Endothelial cell of umbilical vein (primary cell): Measurements from ENCODE around the gene MOGAT3. TPM values are rescaled to one million over a fixed set of nuclear protein-coding genes. Genes with fewer than 3 reads are reported as not detected.

Experiments used
- BruUV-seq: library from RNA; stranded (reverse); fragments of 400-500 nt; replicated peaks from 2 replicates; lab custom pipeline; 2021; lab: Mats Ljungman, UMichigan
- CTCF ChIA-PET: fragments of 300-600, 350-600 bp; sonication (Branson Sonifier 250); formaldehyde crosslinking; loops from one replicate; lab custom pipeline; 2021; ENCODE audit warnings: antibody characterized with exemption, inconsistent platforms; lab: Charles Lee
- POLR2A ChIA-PET: fragments of 300-600, 350-600 bp; sonication (Branson Sonifier 250); formaldehyde crosslinking; loops from one replicate; lab custom pipeline; 2021; ENCODE audit warnings: antibody characterized with exemption, inconsistent platforms; lab: Charles Lee
- DNase-seq: peaks from one replicate; pipeline ENCODE4 v3.0.0-alpha.2; 2011; ENCODE audit warnings: low read depth, low spot score
- FAIRE-seq: peaks from 2 replicates; lab custom pipeline; 2011; peaks lifted over from hg19 to GRCh38; lab: Jason Lieb, UNC
- H2AFZ ChIP-seq: 2 replicates; pipeline ENCODE4 v1.6.0; 2012; ENCODE audit warnings: low read depth, low read length, control low read depth, inconsistent platforms
- H3K27ac ChIP-seq: 2 replicates; pipeline ENCODE4 v1.5.1; 2011; ENCODE audit warnings: low read depth, mild to moderate bottlenecking, control low read depth, low read length, moderate library complexity; ENCODE audit not compliant: insufficient read depth
- H3K27me3 ChIP-seq, 2 experiments: 2 replicates each; pipeline versions ENCODE4 v1.6.0 to v1.6.1; 2011; ENCODE audit warnings: low read length in 2 of 2, mixed read lengths in 1 of 2; ENCODE audit not compliant: control insufficient read depth in 2 of 2, insufficient read depth in 2 of 2
- H3K36me3 ChIP-seq, 2 experiments: 2 replicates in 1 of 2; 3 replicates in 1 of 2; pipeline ENCODE4 v1.5.1; 2011; ENCODE audit warnings: low read length in 2 of 2, mild to moderate bottlenecking in 1 of 2, moderate library complexity in 1 of 2; ENCODE audit not compliant: control insufficient read depth in 2 of 2, insufficient read depth in 2 of 2; ENCODE audit errors: extremely low read depth in 1 of 2
- H3K4me1 ChIP-seq: 3 replicates; pipeline ENCODE4 v1.5.1; 2011; ENCODE audit warnings: mild to moderate bottlenecking, low read length; ENCODE audit not compliant: control insufficient read depth, insufficient read depth; ENCODE audit errors: extremely low read depth
- H3K4me2 ChIP-seq: 2 replicates; pipeline ENCODE4 v1.6.1; 2011; ENCODE audit warnings: low read length, control low read depth, mixed read lengths; ENCODE audit not compliant: insufficient read depth
- H3K4me3 ChIP-seq, 3 experiments: fragments of 200-600 bp in 1 of 3; sonication (generic), shearing (Covaris generic) in 1 of 3; replicated peaks in 1 of 3; 2 replicates each; pipeline ENCODE4 v1.5.1; 2011 to 2016; ENCODE audit warnings: control low read depth in 3 of 3, low read length in 3 of 3, mild to moderate bottlenecking in 2 of 3, inconsistent platforms in 1 of 3, low read depth in 1 of 3, moderate library complexity in 1 of 3; ENCODE audit not compliant: insufficient read depth in 1 of 3
- H3K79me2 ChIP-seq: 2 replicates; pipeline ENCODE4 v1.6.0; 2012; ENCODE audit warnings: low read length, inconsistent platforms; ENCODE audit not compliant: control insufficient read depth, insufficient read depth
- H3K9ac ChIP-seq: replicated peaks from 2 replicates; pipeline ENCODE3; 2011; ENCODE audit warnings: low read length, control low read depth; ENCODE audit not compliant: insufficient read depth; ENCODE audit errors: extremely low read depth
- H3K9me1 ChIP-seq: replicated peaks from 3 replicates; pipeline ENCODE4 v1.6.0; 2011; ENCODE audit warnings: mild to moderate bottlenecking, low read length; ENCODE audit not compliant: control insufficient read depth, insufficient read depth; ENCODE audit errors: extremely low read depth
- H3K9me3 ChIP-seq: replicated peaks from 2 replicates; pipeline ENCODE4 v1.5.1; 2012; ENCODE audit warnings: low read length, inconsistent platforms; ENCODE audit not compliant: control insufficient read depth, insufficient read depth
- H4K20me1 ChIP-seq: replicated peaks from 2 replicates; pipeline ENCODE3; 2011; ENCODE audit warnings: mild to moderate bottlenecking, low read length; ENCODE audit not compliant: control insufficient read depth, insufficient read depth; ENCODE audit errors: extremely low read depth
- EZH2 ChIP-seq: IDR thresholded peaks from 2 replicates; pipeline ENCODE4 v1.6.1; 2012; ENCODE audit warnings: borderline replicate concordance, low read depth, mild to moderate bottlenecking, moderate library complexity, low read length, inconsistent platforms; ENCODE audit not compliant: severe bottlenecking
- JUN ChIP-seq: IDR thresholded peaks from 2 replicates; pipeline ENCODE4 v1.6.1; 2011; ENCODE audit warnings: borderline replicate concordance, low read depth; ENCODE audit not compliant: insufficient read length, insufficient read depth
- MYC ChIP-seq: IDR thresholded peaks from one replicate; pipeline ENCODE4 v1.6.1; 2011; ENCODE audit warnings: mild to moderate bottlenecking, low read depth, low read length
- POLR2A ChIP-seq: IDR thresholded peaks from 2 replicates; pipeline ENCODE4 v1.6.1; 2012; ENCODE audit warnings: low read depth, mild to moderate bottlenecking, control low read depth, low read length
- POLR2AphosphoS5 ChIP-seq: IDR thresholded peaks from 2 replicates; pipeline ENCODE4 v1.6.1; 2012; ENCODE audit warnings: low read depth, mild to moderate bottlenecking, control low read depth, low read length, moderate library complexity; ENCODE audit not compliant: insufficient read depth
- dilution Hi-C: fragments of 300-500 bp; cut with MboI; formaldehyde crosslinking; loops from one replicate; pipeline ENCODE4 v1.15.0; 2019; ENCODE audit warnings: low sequenced_read_pairs; ENCODE audit not compliant: extremely low pct_ligation_motif_present
- intact Hi-C: fragments of 100-400 bp; cut with micrococcal nuclease; formaldehyde crosslinking; loops from one replicate; pipeline ENCODE4 v1.10.0; 2022
- polyA plus RNA-seq, 4 experiments: library from polyadenylated mRNA; depleted of rRNA in 3 of 4; stranded (reverse) in 3 of 4; unstranded in 1 of 4; fragments of >200 nt; gene quantifications; 2 replicates each; pipeline versions ENCODE4 v1.2.1 to v1.2.3, GENCODE V29; 2011 to 2012; ENCODE audit warnings: missing spikeins in 1 of 4
- total RNA-seq: library from RNA; stranded (reverse); gene quantifications from 2 replicates; pipeline ENCODE4 v1.2.3, GENCODE V29; 2021
- TF ChIP-seq, protein P1 (sequence below), 2 donors: IDR thresholded peaks; 1 replicate in 1 of 2; 2 replicates in 1 of 2; pipeline ENCODE4 v1.5.1; 2011; ENCODE audit warnings: low read length in 2 of 2, mild to moderate bottlenecking in 2 of 2, moderate library complexity in 2 of 2, control low read depth in 1 of 2, inconsistent platforms in 1 of 2, low read depth in 1 of 2; ENCODE audit not compliant: insufficient read depth in 1 of 2; ENCODE audit errors: extremely low read depth in 1 of 2

Gene MOGAT3
- total and polyA plus RNA-seq, 2 donors (not counting 3 experiments of a cell fraction or from before 2014, with no cell fraction given): not detected

DNA sequence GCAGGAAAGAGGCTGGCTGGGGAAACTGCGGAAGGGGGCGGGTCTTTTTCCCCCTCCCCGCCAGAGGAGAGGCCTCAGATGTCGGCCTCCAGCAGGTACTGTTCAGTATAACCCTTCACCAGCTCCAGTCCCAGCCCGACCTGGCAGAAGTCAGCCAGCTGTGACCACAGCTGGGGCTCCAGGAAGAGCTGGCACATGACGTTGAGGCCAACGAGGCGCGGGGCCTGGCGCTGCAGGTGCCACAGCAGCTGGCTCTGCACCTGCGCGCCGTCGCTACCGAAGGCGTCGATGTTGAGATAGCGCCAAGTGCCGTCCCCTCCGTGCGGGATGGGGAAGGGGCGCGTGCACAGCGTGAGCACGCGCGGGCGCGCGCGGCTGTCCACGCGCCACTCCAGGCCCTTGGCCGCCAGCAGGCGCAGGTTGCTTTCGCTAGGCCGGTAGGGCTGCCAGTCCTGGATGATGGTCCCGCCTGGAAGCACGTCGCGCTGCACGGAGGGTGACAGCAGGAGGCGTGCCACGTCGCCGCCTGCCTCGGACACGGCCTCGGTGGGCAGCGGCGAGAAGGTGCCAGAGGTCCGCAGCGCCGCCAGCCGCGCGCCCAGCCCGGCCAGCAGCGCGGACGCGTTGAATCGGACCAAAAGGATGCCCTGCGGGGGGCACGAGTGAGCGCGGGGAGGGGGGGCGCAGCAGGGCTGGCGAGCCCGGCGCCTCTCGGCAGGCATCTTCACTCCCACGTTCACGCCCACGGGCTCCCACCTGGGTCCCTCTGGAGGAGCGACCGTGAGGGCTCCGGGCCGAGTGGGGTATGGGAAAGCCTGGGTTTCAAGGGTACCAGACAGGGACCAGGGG is 28.6 kb downstream of the MOGAT3 start:
- Histone ChIP-seq H3K27me3 (peaks cover 83 to 87% of the 10 kb centered on the region in 2 experiments), H3K9me3 (no peaks in the 10 kb centered on the region), H3K9me1 (no peaks in the 10 kb centered on the region), H4K20me1 (no peaks in the 10 kb centered on the region), H3K36me3 (no peaks in the 10 kb centered on the region), H3K4me1 (no peaks in the 10 kb centered on the region), H3K9ac (no peak overlapping the region), H3K79me2 (no peaks in the 10 kb centered on the region), H3K4me3 (no peak overlapping the region), H3K27ac (no peak overlapping the region), H2AFZ (no peak overlapping the region), H3K4me2 (no peak overlapping the region)
- intact Hi-C loops: loop anchor here (10.0 kb wide), 1 partner anchor 563 kb away; no protein-coding TSS in a partner anchor
- CTCF ChIA-PET: interaction anchor here (1.0 to 3.1 kb wide), 4 partner anchors 28 to 111 kb away, joined by 6 to 49 read pairs (median 14); partner anchors contain the start of genes PLOD3 and ZNHIT1
- dilution Hi-C loops: no loop called here
- DNase-seq (no peak), FAIRE-seq (no peak)
- POLR2A ChIA-PET: no interaction called here
- no TSS peak for BruUV-seq
- no peak for TF ChIP-seq POLR2AphosphoS5
- TF ChIP-seq EZH2: peak; percentile 99

DNA sequence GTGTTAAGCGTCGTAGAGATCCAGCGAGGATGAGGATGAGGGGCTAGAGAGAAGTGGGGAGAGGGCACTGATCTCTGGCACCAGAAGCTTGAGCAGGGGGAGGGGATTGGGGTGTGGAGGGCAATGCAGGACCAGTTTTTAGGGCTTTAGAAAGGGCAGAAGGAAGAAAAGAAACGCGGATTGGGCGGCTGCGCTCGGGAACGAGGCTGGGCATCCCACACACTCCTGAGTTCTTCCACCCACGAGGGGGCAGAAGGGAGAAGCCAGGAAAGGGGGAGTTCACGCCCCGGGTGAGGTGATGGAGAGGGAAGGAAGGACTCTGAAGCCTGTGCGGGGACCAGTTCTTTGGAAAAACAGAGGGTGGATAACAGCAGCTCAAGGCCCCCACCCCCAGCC is 29.4 kb downstream of the MOGAT3 start:
- FAIRE-seq: no peak
- no peak overlapping the region for H3K9ac ChIP-seq
- no TSS peak for BruUV-seq
- intact Hi-C loops: loop anchor here (10.0 kb wide), 1 partner anchor 563 kb away; no protein-coding TSS in a partner anchor
- POLR2A ChIA-PET: no interaction called here
- dilution Hi-C loops: no loop called here
- H3K4me1 ChIP-seq: no peaks in the 10 kb centered on the region
- peaks cover 86% of the 10 kb centered on the region in 2 experiments for H3K27me3 ChIP-seq
- H2AFZ ChIP-seq: no peak overlapping the region
- no peak for TF ChIP-seq JUN
- TF ChIP-seq MYC: no peak
- TF ChIP-seq POLR2A: no peak
- TF ChIP-seq, protein P1, sequence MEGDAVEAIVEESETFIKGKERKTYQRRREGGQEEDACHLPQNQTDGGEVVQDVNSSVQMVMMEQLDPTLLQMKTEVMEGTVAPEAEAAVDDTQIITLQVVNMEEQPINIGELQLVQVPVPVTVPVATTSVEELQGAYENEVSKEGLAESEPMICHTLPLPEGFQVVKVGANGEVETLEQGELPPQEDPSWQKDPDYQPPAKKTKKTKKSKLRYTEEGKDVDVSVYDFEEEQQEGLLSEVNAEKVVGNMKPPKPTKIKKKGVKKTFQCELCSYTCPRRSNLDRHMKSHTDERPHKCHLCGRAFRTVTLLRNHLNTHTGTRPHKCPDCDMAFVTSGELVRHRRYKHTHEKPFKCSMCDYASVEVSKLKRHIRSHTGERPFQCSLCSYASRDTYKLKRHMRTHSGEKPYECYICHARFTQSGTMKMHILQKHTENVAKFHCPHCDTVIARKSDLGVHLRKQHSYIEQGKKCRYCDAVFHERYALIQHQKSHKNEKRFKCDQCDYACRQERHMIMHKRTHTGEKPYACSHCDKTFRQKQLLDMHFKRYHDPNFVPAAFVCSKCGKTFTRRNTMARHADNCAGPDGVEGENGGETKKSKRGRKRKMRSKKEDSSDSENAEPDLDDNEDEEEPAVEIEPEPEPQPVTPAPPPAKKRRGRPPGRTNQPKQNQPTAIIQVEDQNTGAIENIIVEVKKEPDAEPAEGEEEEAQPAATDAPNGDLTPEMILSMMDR (IDR thresholded peaks at IDR 0.05; ENCODE audit: extremely low read depth in 1 of 2, insufficient read depth in 1 of 2, low read depth in 1 of 2, low read length in 2 of 2): peak in 1 of 2 donors; percentile 39
- H3K36me3 ChIP-seq: no peaks in the 10 kb centered on the region
- CTCF ChIA-PET: interaction anchor here (1.0 to 3.1 kb wide), 5 partner anchors 12 to 111 kb away, joined by 4 to 49 read pairs (median 6); partner anchors contain the start of genes PLOD3 and ZNHIT1
- H3K9me3 ChIP-seq: no peaks in the 10 kb centered on the region
- H4K20me1 ChIP-seq: no peaks in the 10 kb centered on the region
- H3K79me2 ChIP-seq: no peaks in the 10 kb centered on the region
- no peak overlapping the region for H3K4me3 ChIP-seq
- no peak overlapping the region for H3K4me2 ChIP-seq
- H3K9me1 ChIP-seq: no peaks in the 10 kb centered on the region
- H3K27ac ChIP-seq: no peak overlapping the region
- DNase-seq: no peak
